GM12878 (cell line): ENCODE results near the gene C1QL2. TPM values are rescaled to one million over a fixed set of nuclear protein-coding genes. Genes with fewer than 3 reads are reported as not detected.

ENCODE experiments used
- ATAC-seq: fragments of 200-7000 bp; cut with Tn5 transposase; 3 replicates; pipeline ENCODE4 v1.9.1; 2020; ENCODE audit warnings: mild to moderate bottlenecking, moderate library complexity
- BruUV-seq: library from RNA; stranded (reverse); fragments of 400-500 nt; replicated peaks from 2 replicates; lab custom pipeline; 2021; lab: Mats Ljungman, UMichigan
- CTCF ChIA-PET: fragments of 300-600 bp; sonication (Branson Sonifier 250); formaldehyde crosslinking; extraction: SDS; loops from one replicate; lab custom pipeline; 2021; ENCODE audit warnings: inconsistent platforms; lab: Yijun Ruan, JAX
- POLR2A ChIA-PET: fragments of 350-600 bp; formaldehyde crosslinking; extraction: SDS; loops from one replicate; lab custom pipeline; 2021; ENCODE audit warnings: inconsistent platforms; lab: Charles Lee
- RAD21 ChIA-PET: fragments of 300-600 bp; sonication (Branson Sonifier 250); formaldehyde crosslinking; loops from one replicate; lab custom pipeline; 2023; ENCODE audit warnings: antibody characterized with exemption; ENCODE audit not compliant: unreplicated experiment; lab: Charles Lee
- SMC1A ChIA-PET: fragments of 300-600 bp; sonication (Branson Sonifier 250); formaldehyde crosslinking; loops from one replicate; lab custom pipeline; 2023; ENCODE audit not compliant: unreplicated experiment, uncharacterized antibody; lab: Charles Lee
- DNase-seq: peaks from one replicate; pipeline ENCODE4 v3.0.0-alpha.2; 2011; ENCODE audit warnings: low read depth, low spot score
- FAIRE-seq: peaks from 3 replicates; lab custom pipeline; 2011; peaks lifted over from hg19 to GRCh38; lab: Jason Lieb, UNC
- H2AFZ ChIP-seq: 2 replicates; pipeline ENCODE4 v1.6.0; 2011; ENCODE audit warnings: low read depth, low read length, control low read depth; ENCODE audit not compliant: control insufficient read depth
- H3K27ac ChIP-seq: 2 replicates; pipeline ENCODE4 v1.5.1; 2011; ENCODE audit warnings: control low read depth; ENCODE audit not compliant: control insufficient read depth, insufficient read depth
- H3K27me3 ChIP-seq, 2 experiments: replicated peaks in 1 of 2; 2 replicates each; pipeline versions ENCODE4 v1.6.0 to v1.6.1; 2011; ENCODE audit warnings: low read length in 1 of 2; ENCODE audit not compliant: control insufficient read depth in 2 of 2, insufficient read depth in 2 of 2
- H3K36me3 ChIP-seq, 2 experiments: 2 replicates each; pipeline ENCODE4 v1.5.1; 2011; ENCODE audit warnings: low read length in 1 of 2; ENCODE audit not compliant: control insufficient read depth in 2 of 2, insufficient read depth in 2 of 2
- H3K4me1 ChIP-seq: 2 replicates; pipeline ENCODE4 v1.6.1; 2011; ENCODE audit warnings: mild to moderate bottlenecking, low read length, moderate library complexity, mixed read lengths; ENCODE audit not compliant: control insufficient read depth, insufficient read depth
- H3K4me2 ChIP-seq: 2 replicates; pipeline ENCODE4 v1.6.0; 2011; ENCODE audit warnings: control low read depth; ENCODE audit not compliant: control insufficient read depth, insufficient read depth
- H3K4me3 ChIP-seq: fragments of 200-600 bp; sonication (generic); 2 replicates; pipeline ENCODE4 v1.5.1; 2016
- H3K79me2 ChIP-seq: 2 replicates; pipeline ENCODE4 v1.6.0; 2011; ENCODE audit warnings: low read length; ENCODE audit not compliant: control insufficient read depth, insufficient read depth
- H3K9ac ChIP-seq: 2 replicates; pipeline ENCODE4 v1.8.0; 2011; ENCODE audit warnings: low read length, control low read depth, mixed read lengths; ENCODE audit not compliant: control insufficient read depth, insufficient read depth
- H3K9me3 ChIP-seq: replicated peaks from 3 replicates; pipeline ENCODE4 v1.5.1; 2011; ENCODE audit warnings: mild to moderate bottlenecking, low read length; ENCODE audit not compliant: control insufficient read depth, insufficient read depth
- H4K20me1 ChIP-seq: 2 replicates; pipeline ENCODE4 v1.6.0; 2011; ENCODE audit not compliant: control insufficient read depth, insufficient read depth
- CEBPB ChIP-seq, 2 experiments: fragments of 150-350 bp in 1 of 2; IDR thresholded peaks; 2 replicates each; pipeline ENCODE4 v1.6.1; 2012 to 2014; ENCODE audit warnings: low read depth in 2 of 2, low read length in 2 of 2, borderline replicate concordance in 1 of 2, inconsistent platforms in 1 of 2
- CREM ChIP-seq: IDR thresholded peaks from 2 replicates; pipeline ENCODE4 v1.6.1; 2014; ENCODE audit warnings: antibody characterized with exemption, low read depth
- CUX1 ChIP-seq: IDR thresholded peaks from 2 replicates; pipeline ENCODE4 v1.6.1; 2012; ENCODE audit warnings: improper control_type of control experiment, low read depth, low read length; ENCODE audit not compliant: insufficient replicate concordance
- GATAD2B ChIP-seq: fragments of 450-650 bp; conservative IDR thresholded peaks from 2 replicates; pipeline ENCODE4 v1.6.1; 2017; ENCODE audit warnings: low read depth, mild to moderate bottlenecking, moderate library complexity
- HDAC6 ChIP-seq: fragments of 200-600 bp; sonication (generic); IDR thresholded peaks from one replicate; pipeline ENCODE4 v1.8.0; 2017; ENCODE audit warnings: antibody characterized with exemption; ENCODE audit not compliant: unreplicated experiment
- NBN ChIP-seq: fragments of 450-650 bp; IDR thresholded peaks from 2 replicates; pipeline ENCODE4 v1.6.1; 2016
- NFXL1 ChIP-seq: fragments of 450-650 bp; IDR thresholded peaks from 2 replicates; pipeline ENCODE4 v1.6.1; 2017; ENCODE audit warnings: antibody characterized with exemption, mild to moderate bottlenecking, borderline replicate concordance
- NRF1 ChIP-seq: conservative IDR thresholded peaks from 2 replicates; pipeline ENCODE4 v1.6.1; 2011; ENCODE audit warnings: mild to moderate bottlenecking, low read depth, low read length, improper control_type of control experiment
- POLR2A ChIP-seq: IDR thresholded peaks from 2 replicates; pipeline ENCODE4 v1.6.1; 2011; ENCODE audit warnings: low read depth, mild to moderate bottlenecking, low read length
- RB1 ChIP-seq: fragments of 450-650 bp; formaldehyde crosslinking; IDR thresholded peaks from 2 replicates; pipeline ENCODE4 v1.6.1; 2017; ENCODE audit warnings: mild to moderate bottlenecking, borderline replicate concordance
- RFX5 ChIP-seq: IDR thresholded peaks from 2 replicates; pipeline ENCODE4 v1.6.1; 2011; ENCODE audit warnings: low read depth, low read length, improper control_type of control experiment
- SIN3A ChIP-seq: IDR thresholded peaks from 2 replicates; pipeline ENCODE4 v1.6.1; 2012; ENCODE audit warnings: low read depth, low read length, improper control_type of control experiment
- TCF12 ChIP-seq: IDR thresholded peaks from 2 replicates; pipeline ENCODE4 v1.6.1; 2011; ENCODE audit warnings: low read depth, mild to moderate bottlenecking, low read length
- USF1 ChIP-seq: IDR thresholded peaks from 2 replicates; pipeline ENCODE4 v1.6.1; 2011; ENCODE audit warnings: borderline replicate concordance, low read depth, mild to moderate bottlenecking, moderate library complexity, mixed read lengths, low read length; ENCODE audit not compliant: insufficient read depth; ENCODE audit errors: extremely low read length
- WGBS: methylation state at CpG from one replicate; pipeline ENCODE4 v1.1.6; 2016; ENCODE audit warnings: low lambda C conversion rate; ENCODE audit not compliant: insufficient replicate concordance, insufficient coverage; ENCODE audit errors: missing lambda C conversion rate; 5-methylcytosine and 5-hydroxymethylcytosine counted together
- in situ Hi-C: fragments of 300-500 bp; cut with MboI; formaldehyde crosslinking; loops from 9 replicates; pipeline ENCODE4 v1.14.3; 2018; ENCODE audit warnings: mixed read lengths
- intact Hi-C: fragments of 100-400 bp; cut with micrococcal nuclease; formaldehyde crosslinking; loops from one replicate; pipeline ENCODE4 v1.14.2; 2022; ENCODE audit not compliant: unreplicated experiment
- polyA plus RNA-seq, 11 experiments: library from polyadenylated mRNA; depleted of rRNA in 4 of 11; unstranded in 6 of 11; stranded (reverse) in 5 of 11; fragments of >200 nt; fragmentation: Nextera tagmentation in 4 of 11; fragmentation: Illumina TruSeq in 1 of 11; extraction: Ambion mirVana in 4 of 11; extraction: Trizol in 1 of 11; gene quantifications; 1 replicate in 1 of 11; 2 replicates in 10 of 11; pipeline versions ENCODE4 v1.2.1 to v1.2.3, GENCODE V29; 2011 to 2016; ENCODE audit warnings: inconsistent platforms in 2 of 11, missing spikeins in 2 of 11, low read depth in 1 of 11
- total RNA-seq, 4 experiments: library from RNA; depleted of rRNA in 3 of 4; stranded (reverse); fragments of >200 nt in 3 of 4; fragmentation: Illumina TruSeq in 1 of 4; extraction: Trizol in 1 of 4; gene quantifications; 2 replicates each; pipeline versions ENCODE4 v1.2.1 to v1.2.3, GENCODE V29; 2013 to 2021
- TF ChIP-seq, protein P1 (sequence below): fragments of 150-350 bp; IDR thresholded peaks from 2 replicates; pipeline ENCODE4 v1.6.1; 2016; ENCODE audit warnings: low read depth, low read length

C1QL2 gene
- total and polyA plus RNA-seq, 10 of the 15 experiments (the other 5 are each of a cell fraction or from before 2014, with no cell fraction given), result not detected

DNA sequence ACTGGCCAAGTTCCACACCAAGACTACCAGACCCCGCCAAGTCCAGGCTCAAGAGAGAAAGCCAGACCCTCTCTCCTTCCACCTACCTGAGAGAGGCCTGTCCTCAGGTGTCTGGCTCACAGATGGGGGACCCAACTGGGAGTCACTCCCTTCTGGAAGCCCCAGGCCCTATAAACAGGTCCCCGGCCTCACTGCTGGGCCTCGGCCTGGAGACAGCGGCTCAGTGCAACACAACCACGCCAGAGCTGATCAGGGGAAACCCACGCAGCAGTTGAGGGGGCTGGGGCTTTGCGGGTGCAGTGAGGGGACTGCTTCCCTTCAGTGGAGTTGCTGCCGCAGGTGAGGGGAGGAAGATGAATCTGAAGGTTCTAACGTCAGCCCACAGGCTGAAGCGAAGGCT is 22.8 kb upstream of the C1QL2 start (continued):
- TF ChIP-seq USF1, result no peak
- TF ChIP-seq TCF12, result no peak
- no peak for TF ChIP-seq CUX1
- no peak for TF ChIP-seq NFXL1
- TF ChIP-seq GATAD2B, result no peak

GRCh38 chr2:119180892-119181291 is 22.3 kb upstream of the C1QL2 start:
- BruUV-seq, result no TSS peak
- DNase-seq (no peak), ATAC-seq (no peak), FAIRE-seq (no peak)
- Histone ChIP-seq H3K9me3 (no peaks in the 10 kb centered on the region), H3K4me2 (no peak overlapping the region), H4K20me1 (no peaks in the 10 kb centered on the region), H3K79me2 (no peaks in the 10 kb centered on the region), H3K4me1 (no peaks in the 10 kb centered on the region), H3K36me3 (no peaks in the 10 kb centered on the region), H3K9ac (no peak overlapping the region), H3K27me3 (no peaks in the 10 kb centered on the region; a peak in 1 of 4 replicates), H2AFZ (no peak overlapping the region), H3K4me3 (no peak overlapping the region), H3K27ac (no peak overlapping the region)
- POLR2A ChIA-PET, result no interaction called here
- SMC1A ChIA-PET, result no interaction called here
- intact Hi-C loops, result no loop called here
- RAD21 ChIA-PET, result no interaction called here
- WGBS, result 13% methylated on average over 5 of the region's 5 CpGs
- CTCF ChIA-PET, result no interaction called here
- in situ Hi-C loops, result no loop called here
- TF ChIP-seq CREM (no peak), CEBPB (IDR thresholded peaks at IDR 0.05; ENCODE audit: borderline replicate concordance in 1 of 2, low read depth in 2 of 2, low read length in 2 of 2) (no peak), HDAC6 (no peak), NRF1 (no peak), RB1 (no peak), NBN (no peak), RFX5 (no peak), SIN3A (no peak), POLR2A (no peak)
- TF ChIP-seq, protein P1, sequence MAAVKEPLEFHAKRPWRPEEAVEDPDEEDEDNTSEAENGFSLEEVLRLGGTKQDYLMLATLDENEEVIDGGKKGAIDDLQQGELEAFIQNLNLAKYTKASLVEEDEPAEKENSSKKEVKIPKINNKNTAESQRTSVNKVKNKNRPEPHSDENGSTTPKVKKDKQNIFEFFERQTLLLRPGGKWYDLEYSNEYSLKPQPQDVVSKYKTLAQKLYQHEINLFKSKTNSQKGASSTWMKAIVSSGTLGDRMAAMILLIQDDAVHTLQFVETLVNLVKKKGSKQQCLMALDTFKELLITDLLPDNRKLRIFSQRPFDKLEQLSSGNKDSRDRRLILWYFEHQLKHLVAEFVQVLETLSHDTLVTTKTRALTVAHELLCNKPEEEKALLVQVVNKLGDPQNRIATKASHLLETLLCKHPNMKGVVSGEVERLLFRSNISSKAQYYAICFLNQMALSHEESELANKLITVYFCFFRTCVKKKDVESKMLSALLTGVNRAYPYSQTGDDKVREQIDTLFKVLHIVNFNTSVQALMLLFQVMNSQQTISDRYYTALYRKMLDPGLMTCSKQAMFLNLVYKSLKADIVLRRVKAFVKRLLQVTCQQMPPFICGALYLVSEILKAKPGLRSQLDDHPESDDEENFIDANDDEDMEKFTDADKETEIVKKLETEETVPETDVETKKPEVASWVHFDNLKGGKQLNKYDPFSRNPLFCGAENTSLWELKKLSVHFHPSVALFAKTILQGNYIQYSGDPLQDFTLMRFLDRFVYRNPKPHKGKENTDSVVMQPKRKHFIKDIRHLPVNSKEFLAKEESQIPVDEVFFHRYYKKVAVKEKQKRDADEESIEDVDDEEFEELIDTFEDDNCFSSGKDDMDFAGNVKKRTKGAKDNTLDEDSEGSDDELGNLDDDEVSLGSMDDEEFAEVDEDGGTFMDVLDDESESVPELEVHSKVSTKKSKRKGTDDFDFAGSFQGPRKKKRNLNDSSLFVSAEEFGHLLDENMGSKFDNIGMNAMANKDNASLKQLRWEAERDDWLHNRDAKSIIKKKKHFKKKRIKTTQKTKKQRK, result no peak
